K562 (cell line): ENCODE results near the gene BBLN. TPM values are rescaled to one million over a fixed set of nuclear protein-coding genes. Genes with fewer than 3 reads are reported as not detected.

Experiments
- COPS2 ChIP-seq: fragments of 450-650 bp; conservative IDR thresholded peaks from 2 replicates; pipeline ENCODE4 v1.6.1; 2016; ENCODE audit warnings: mild to moderate bottlenecking, moderate library complexity
- RAD21 ChIP-seq, 2 experiments: fragments of 250-450 bp in 1 of 2; fragments of 450-650 bp in 1 of 2; sonication (Bioruptor Pico) in 1 of 2; formaldehyde crosslinking in 1 of 2; IDR thresholded peaks in 1 of 2; conservative IDR thresholded peaks in 1 of 2; 2 replicates each; pipeline versions ENCODE4 v1.4.0 to v1.8.0; 2020 to 2022; ENCODE audit warnings: mild to moderate bottlenecking in 2 of 2, moderate library complexity in 1 of 2
- RB1 ChIP-seq: fragments of 450-650 bp; IDR thresholded peaks from 2 replicates; pipeline ENCODE4 v1.6.1; 2017; ENCODE audit warnings: low read depth, mild to moderate bottlenecking
- ZBTB8A ChIP-seq: fragments of 450-650 bp; IDR thresholded peaks from 2 replicates; pipeline ENCODE4 v1.6.1; 2018; ENCODE audit warnings: mild to moderate bottlenecking, moderate library complexity; ENCODE audit not compliant: partially characterized antibody
- ZNF24 ChIP-seq: fragments of 450-650 bp; IDR thresholded peaks from 2 replicates; pipeline ENCODE4 v1.6.1; 2016
- polyA plus RNA-seq, 8 experiments: library from polyadenylated mRNA; depleted of rRNA in 4 of 8; stranded (reverse) in 5 of 8; unstranded in 3 of 8; fragments of >200 nt; fragmentation: Nextera tagmentation in 2 of 8; fragmentation: Illumina TruSeq in 1 of 8; extraction: Ambion mirVana in 2 of 8; extraction: Trizol in 1 of 8; gene quantifications; 2 replicates each; pipeline versions ENCODE4 v1.2.1 to v1.2.3, GENCODE V29; 2011 to 2014; ENCODE audit warnings: inconsistent platforms in 1 of 8, missing spikeins in 1 of 8
- total RNA-seq, 7 experiments: library from RNA; depleted of rRNA in 6 of 7; stranded (reverse); fragments of >200 nt in 6 of 7; fragmentation: Illumina TruSeq in 2 of 7; extraction: Trizol in 2 of 7; gene quantifications; 2 replicates each; pipeline versions ENCODE4 v1.2.1 to v1.2.3, GENCODE V29; 2011 to 2021; ENCODE audit warnings: low replicate concordance in 1 of 7
- TF ChIP-seq, protein P1 (sequence below): fragments of 450-650 bp; IDR thresholded peaks from 2 replicates; pipeline ENCODE4 v1.6.1; 2016; ENCODE audit warnings: low read depth
- TF ChIP-seq, protein P2 (sequence below): fragments of 250-450 bp; sonication (Bioruptor Pico); IDR thresholded peaks from 2 replicates; pipeline ENCODE4 v1.4.0; 2020; ENCODE audit warnings: borderline replicate concordance
- TF ChIP-seq, protein P3 (sequence below): sonication (generic); formaldehyde crosslinking; IDR thresholded peaks from 2 replicates; pipeline ENCODE4 v1.8.0; 2022; ENCODE audit warnings: missing genetic modification reagents, mild to moderate bottlenecking, moderate library complexity, borderline replicate concordance
- TF ChIP-seq, protein P4 (sequence below): sonication (generic); formaldehyde crosslinking; IDR thresholded peaks from 2 replicates; pipeline ENCODE4 v1.8.0; 2022; ENCODE audit warnings: mild to moderate bottlenecking, missing genetic modification reagents

Gene BBLN
- total and polyA plus RNA-seq, 9 of the 15 experiments (the other 6 are each of a cell fraction or from before 2014, with no cell fraction given) = 4.2 to 331 (median 87.1) TPM

DNA sequence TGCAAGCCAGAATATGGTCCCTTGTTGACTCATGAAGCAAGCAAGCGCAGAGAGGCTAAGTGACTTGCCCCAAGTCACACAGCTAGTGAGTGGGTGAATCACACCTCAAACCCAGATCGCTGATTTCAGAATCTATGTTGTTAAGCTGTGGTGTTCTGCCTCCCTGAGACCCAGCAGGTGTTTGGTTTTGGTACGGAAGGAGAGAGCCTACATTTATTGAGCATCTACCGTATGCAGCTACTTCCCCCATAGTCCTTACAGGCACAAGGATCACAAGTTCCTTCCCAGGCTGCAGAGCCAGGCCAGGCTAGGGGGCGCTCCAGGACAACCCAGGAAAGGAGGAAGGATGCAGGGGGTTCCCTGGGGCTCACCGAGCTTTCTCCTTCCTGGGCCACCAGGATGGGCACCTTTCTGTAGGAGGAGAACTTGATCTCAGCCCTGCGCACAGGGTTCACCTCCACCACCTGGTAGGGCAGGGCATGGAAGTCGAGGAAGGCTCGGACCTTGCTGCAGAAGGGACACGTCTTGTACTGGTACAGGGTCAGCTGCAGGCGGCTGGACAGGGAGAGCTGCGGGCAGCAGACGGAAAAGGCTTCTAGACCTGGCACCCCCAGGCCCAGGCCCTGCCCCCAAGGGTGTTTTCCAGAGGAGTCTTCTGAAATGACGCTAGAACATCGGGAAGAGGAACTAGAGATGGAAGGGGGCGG lies 35.0 kb upstream of the BBLN start (continued):
- TF ChIP-seq, protein P1, sequence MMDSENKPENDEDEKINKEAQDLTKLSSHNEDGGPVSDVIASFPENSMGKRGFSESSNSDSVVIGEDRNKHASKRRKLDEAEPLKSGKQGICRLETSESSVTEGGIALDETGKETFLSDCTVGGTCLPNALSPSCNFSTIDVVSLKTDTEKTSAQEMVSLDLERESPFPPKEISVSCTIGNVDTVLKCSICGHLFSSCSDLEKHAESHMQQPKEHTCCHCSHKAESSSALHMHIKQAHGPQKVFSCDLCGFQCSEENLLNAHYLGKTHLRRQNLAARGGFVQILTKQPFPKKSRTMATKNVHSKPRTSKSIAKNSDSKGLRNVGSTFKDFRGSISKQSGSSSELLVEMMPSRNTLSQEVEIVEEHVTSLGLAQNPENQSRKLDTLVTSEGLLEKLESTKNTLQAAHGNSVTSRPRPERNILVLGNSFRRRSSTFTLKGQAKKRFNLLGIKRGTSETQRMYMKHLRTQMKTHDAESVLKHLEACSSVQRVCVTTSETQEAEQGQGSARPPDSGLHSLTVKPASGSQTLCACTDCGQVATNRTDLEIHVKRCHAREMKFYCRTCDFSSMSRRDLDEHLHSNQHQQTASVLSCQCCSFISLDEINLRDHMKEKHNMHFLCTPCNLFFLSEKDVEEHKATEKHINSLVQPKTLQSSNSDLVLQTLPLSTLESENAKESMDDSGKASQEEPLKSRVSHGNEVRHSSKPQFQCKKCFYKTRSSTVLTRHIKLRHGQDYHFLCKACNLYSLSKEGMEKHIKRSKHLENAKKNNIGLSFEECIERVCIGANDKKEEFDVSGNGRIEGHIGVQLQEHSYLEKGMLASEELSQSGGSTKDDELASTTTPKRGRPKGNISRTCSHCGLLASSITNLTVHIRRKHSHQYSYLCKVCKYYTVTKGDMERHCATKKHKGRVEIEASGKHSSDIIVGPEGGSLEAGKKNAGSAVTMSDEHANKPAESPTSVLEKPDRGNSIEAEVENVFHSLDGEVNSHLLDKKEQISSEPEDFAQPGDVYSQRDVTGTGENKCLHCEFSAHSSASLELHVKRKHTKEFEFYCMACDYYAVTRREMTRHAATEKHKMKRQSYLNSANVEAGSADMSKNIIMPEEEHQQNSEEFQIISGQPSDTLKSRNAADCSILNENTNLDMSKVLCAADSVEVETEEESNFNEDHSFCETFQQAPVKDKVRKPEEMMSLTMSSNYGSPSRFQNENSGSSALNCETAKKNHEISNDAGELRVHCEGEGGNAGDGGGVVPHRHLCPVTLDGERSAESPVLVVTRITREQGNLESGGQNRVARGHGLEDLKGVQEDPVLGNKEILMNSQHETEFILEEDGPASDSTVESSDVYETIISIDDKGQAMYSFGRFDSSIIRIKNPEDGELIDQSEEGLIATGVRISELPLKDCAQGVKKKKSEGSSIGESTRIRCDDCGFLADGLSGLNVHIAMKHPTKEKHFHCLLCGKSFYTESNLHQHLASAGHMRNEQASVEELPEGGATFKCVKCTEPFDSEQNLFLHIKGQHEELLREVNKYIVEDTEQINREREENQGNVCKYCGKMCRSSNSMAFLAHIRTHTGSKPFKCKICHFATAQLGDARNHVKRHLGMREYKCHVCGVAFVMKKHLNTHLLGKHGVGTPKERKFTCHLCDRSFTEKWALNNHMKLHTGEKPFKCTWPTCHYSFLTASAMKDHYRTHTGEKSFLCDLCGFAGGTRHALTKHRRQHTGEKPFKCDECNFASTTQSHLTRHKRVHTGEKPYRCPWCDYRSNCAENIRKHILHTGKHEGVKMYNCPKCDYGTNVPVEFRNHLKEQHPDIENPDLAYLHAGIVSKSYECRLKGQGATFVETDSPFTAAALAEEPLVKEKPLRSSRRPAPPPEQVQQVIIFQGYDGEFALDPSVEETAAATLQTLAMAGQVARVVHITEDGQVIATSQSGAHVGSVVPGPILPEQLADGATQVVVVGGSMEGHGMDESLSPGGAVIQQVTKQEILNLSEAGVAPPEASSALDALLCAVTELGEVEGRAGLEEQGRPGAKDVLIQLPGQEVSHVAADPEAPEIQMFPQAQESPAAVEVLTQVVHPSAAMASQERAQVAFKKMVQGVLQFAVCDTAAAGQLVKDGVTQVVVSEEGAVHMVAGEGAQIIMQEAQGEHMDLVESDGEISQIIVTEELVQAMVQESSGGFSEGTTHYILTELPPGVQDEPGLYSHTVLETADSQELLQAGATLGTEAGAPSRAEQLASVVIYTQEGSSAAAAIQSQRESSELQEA = no peak
- TF ChIP-seq ZBTB8A (no peak), RB1 (0 out of 2 replicates have a peak, but pooled peaks have one; percentile 9), COPS2 (no peak), ZNF24 (peak; percentile 25; the same call in 1 of the 2 replicates), RAD21 (CRISPR knock-in tag; conservative IDR thresholded peaks at IDR 0.05 in 1 of 2, IDR thresholded peaks at IDR 0.05 in 1 of 2) (peak; percentile 69 to 72)
- TF ChIP-seq, protein P2, sequence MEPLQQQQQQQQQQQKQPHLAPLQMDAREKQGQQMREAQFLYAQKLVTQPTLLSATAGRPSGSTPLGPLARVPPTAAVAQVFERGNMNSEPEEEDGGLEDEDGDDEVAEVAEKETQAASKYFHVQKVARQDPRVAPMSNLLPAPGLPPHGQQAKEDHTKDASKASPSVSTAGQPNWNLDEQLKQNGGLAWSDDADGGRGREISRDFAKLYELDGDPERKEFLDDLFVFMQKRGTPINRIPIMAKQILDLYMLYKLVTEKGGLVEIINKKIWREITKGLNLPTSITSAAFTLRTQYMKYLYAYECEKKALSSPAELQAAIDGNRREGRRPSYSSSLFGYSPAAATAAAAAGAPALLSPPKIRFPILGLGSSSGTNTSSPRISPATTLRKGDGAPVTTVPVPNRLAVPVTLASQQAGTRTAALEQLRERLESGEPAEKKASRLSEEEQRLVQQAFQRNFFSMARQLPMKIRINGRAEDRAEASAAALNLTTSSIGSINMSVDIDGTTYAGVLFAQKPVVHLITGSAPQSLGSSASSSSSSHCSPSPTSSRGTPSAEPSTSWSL (CRISPR knock-in tag) = no peak
- TF ChIP-seq, protein P3, sequence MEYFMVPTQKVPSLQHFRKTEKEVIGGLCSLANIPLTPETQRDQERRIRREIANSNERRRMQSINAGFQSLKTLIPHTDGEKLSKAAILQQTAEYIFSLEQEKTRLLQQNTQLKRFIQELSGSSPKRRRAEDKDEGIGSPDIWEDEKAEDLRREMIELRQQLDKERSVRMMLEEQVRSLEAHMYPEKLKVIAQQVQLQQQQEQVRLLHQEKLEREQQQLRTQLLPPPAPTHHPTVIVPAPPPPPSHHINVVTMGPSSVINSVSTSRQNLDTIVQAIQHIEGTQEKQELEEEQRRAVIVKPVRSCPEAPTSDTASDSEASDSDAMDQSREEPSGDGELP (CRISPR knock-in tag) = 0 out of 2 replicates have a peak, but pooled peaks have one; percentile 23
- TF ChIP-seq, protein P4, sequence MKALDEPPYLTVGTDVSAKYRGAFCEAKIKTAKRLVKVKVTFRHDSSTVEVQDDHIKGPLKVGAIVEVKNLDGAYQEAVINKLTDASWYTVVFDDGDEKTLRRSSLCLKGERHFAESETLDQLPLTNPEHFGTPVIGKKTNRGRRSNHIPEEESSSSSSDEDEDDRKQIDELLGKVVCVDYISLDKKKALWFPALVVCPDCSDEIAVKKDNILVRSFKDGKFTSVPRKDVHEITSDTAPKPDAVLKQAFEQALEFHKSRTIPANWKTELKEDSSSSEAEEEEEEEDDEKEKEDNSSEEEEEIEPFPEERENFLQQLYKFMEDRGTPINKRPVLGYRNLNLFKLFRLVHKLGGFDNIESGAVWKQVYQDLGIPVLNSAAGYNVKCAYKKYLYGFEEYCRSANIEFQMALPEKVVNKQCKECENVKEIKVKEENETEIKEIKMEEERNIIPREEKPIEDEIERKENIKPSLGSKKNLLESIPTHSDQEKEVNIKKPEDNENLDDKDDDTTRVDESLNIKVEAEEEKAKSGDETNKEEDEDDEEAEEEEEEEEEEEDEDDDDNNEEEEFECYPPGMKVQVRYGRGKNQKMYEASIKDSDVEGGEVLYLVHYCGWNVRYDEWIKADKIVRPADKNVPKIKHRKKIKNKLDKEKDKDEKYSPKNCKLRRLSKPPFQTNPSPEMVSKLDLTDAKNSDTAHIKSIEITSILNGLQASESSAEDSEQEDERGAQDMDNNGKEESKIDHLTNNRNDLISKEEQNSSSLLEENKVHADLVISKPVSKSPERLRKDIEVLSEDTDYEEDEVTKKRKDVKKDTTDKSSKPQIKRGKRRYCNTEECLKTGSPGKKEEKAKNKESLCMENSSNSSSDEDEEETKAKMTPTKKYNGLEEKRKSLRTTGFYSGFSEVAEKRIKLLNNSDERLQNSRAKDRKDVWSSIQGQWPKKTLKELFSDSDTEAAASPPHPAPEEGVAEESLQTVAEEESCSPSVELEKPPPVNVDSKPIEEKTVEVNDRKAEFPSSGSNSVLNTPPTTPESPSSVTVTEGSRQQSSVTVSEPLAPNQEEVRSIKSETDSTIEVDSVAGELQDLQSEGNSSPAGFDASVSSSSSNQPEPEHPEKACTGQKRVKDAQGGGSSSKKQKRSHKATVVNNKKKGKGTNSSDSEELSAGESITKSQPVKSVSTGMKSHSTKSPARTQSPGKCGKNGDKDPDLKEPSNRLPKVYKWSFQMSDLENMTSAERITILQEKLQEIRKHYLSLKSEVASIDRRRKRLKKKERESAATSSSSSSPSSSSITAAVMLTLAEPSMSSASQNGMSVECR (CRISPR knock-in tag) = peak; percentile 53; the same call in 1 of the 2 replicates
